HepG2 (cell line): Measurements from ENCODE around the gene PTPRH. TPM values are rescaled to one million over a fixed set of nuclear protein-coding genes. Genes with fewer than 3 reads are reported as not detected.

Experiments
- ELF3 ChIP-seq: IDR thresholded peaks from 2 replicates; pipeline ENCODE4 v1.6.1; 2016; ENCODE audit warnings: missing genetic modification reagents, missing compliant biosample characterization
- THAP11 ChIP-seq: IDR thresholded peaks from 2 replicates; pipeline ENCODE4 v1.6.1; 2016; ENCODE audit warnings: missing biosample characterization, missing genetic modification reagents
- ZNF10 ChIP-seq: sonication (generic); formaldehyde crosslinking; IDR thresholded peaks from 2 replicates; pipeline ENCODE4 v1.4.0; 2020; ENCODE audit warnings: mild to moderate bottlenecking, low read depth, missing genetic modification reagents, borderline replicate concordance
- ZNF296 ChIP-seq: sonication (generic); formaldehyde crosslinking; conservative IDR thresholded peaks from 2 replicates; pipeline ENCODE4 v1.5.0; 2020; ENCODE audit warnings: mild to moderate bottlenecking, missing genetic modification reagents
- ZNF431 ChIP-seq: sonication (generic); formaldehyde crosslinking; IDR thresholded peaks from 2 replicates; pipeline ENCODE4 v1.9.0; 2022; ENCODE audit warnings: missing genetic modification reagents, low read depth, mild to moderate bottlenecking, borderline replicate concordance
- polyA plus RNA-seq, 8 experiments: library from polyadenylated mRNA; depleted of rRNA in 3 of 8; stranded (reverse) in 7 of 8; unstranded in 1 of 8; fragments of >200 nt; fragmentation: Illumina TruSeq in 4 of 8; extraction: Trizol in 4 of 8; gene quantifications; 2 replicates each; pipeline versions ENCODE4 v1.2.1 to v1.2.3, GENCODE V29; 2011 to 2016; ENCODE audit warnings: low read depth in 4 of 8, missing spikeins in 1 of 8, mixed read lengths in 1 of 8; ENCODE audit not compliant: insufficient read depth in 1 of 8
- total RNA-seq, 5 experiments: library from RNA; depleted of rRNA; stranded (reverse); fragments of >200 nt; fragmentation: Illumina TruSeq; extraction: Trizol; gene quantifications; 2 replicates each; pipeline ENCODE4 v1.2.3, GENCODE V29; 2016; ENCODE audit warnings: low read depth in 1 of 5
- TF ChIP-seq, protein P1 (sequence below): IDR thresholded peaks from 2 replicates; pipeline ENCODE4 v1.6.1; 2016; ENCODE audit warnings: low read depth, missing genetic modification reagents, missing compliant biosample characterization
- TF ChIP-seq, protein P2 (sequence below): sonication (generic); formaldehyde crosslinking; IDR thresholded peaks from 2 replicates; pipeline ENCODE4 v1.9.0; 2021; ENCODE audit warnings: mild to moderate bottlenecking, missing genetic modification reagents
- TF ChIP-seq, protein P3 (sequence below): sonication (generic); formaldehyde crosslinking; IDR thresholded peaks from 2 replicates; pipeline ENCODE4 v1.4.0; 2020; ENCODE audit warnings: mild to moderate bottlenecking, missing genetic modification reagents, borderline replicate concordance
- TF ChIP-seq, protein P4 (sequence below): sonication (generic); formaldehyde crosslinking; IDR thresholded peaks from 2 replicates; pipeline ENCODE4 v1.4.0; 2020; ENCODE audit warnings: missing genetic modification reagents

The PTPRH gene
- total and polyA plus RNA-seq, 2 of the 13 experiments (the other 11 are each of a cell fraction or from before 2014, with no cell fraction given) = 14.7 to 125 TPM

DNA sequence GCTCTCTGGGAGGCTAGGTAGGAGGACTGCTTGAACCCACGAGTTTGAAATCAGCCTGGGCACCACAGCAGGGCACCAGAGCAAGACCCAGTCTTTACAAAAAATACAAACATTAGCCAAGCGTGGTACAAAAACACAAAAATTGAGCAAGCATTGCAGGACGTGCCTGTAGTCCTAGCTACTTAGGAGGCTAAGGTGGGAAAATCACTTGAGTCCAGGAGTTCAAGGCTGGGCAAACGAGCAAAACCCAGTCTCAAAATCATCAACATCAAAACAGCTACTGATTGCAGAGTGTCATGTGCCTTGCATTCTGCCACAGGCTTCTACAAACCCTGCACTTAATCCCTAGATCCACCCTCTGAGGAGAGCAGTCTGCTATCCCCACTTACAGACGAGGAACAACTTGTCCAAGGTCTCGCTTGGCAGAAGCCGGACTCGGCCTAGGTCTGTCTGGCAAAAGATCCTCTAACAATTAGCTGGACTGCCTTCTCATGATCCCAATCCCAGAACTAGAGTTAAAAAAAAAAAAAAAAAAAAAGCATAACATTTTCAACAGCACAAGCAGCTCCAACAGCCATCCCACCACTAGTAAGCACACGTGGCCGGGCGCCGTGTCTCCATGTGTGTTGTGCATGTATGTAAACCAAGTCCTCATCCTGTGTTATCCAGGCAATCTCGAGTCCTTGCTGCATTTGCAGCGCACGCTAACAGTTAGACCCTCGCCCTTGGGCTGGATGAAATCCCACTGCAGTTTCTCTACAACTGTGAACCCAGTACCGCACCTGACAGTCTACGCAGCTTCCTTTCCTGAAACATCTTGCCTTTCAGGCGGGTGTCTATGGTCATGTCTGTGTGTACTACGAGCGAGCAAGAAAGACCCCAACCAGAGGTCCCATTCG, 47.5 kb upstream of the PTPRH start (continued):
- TF ChIP-seq, protein P1, sequence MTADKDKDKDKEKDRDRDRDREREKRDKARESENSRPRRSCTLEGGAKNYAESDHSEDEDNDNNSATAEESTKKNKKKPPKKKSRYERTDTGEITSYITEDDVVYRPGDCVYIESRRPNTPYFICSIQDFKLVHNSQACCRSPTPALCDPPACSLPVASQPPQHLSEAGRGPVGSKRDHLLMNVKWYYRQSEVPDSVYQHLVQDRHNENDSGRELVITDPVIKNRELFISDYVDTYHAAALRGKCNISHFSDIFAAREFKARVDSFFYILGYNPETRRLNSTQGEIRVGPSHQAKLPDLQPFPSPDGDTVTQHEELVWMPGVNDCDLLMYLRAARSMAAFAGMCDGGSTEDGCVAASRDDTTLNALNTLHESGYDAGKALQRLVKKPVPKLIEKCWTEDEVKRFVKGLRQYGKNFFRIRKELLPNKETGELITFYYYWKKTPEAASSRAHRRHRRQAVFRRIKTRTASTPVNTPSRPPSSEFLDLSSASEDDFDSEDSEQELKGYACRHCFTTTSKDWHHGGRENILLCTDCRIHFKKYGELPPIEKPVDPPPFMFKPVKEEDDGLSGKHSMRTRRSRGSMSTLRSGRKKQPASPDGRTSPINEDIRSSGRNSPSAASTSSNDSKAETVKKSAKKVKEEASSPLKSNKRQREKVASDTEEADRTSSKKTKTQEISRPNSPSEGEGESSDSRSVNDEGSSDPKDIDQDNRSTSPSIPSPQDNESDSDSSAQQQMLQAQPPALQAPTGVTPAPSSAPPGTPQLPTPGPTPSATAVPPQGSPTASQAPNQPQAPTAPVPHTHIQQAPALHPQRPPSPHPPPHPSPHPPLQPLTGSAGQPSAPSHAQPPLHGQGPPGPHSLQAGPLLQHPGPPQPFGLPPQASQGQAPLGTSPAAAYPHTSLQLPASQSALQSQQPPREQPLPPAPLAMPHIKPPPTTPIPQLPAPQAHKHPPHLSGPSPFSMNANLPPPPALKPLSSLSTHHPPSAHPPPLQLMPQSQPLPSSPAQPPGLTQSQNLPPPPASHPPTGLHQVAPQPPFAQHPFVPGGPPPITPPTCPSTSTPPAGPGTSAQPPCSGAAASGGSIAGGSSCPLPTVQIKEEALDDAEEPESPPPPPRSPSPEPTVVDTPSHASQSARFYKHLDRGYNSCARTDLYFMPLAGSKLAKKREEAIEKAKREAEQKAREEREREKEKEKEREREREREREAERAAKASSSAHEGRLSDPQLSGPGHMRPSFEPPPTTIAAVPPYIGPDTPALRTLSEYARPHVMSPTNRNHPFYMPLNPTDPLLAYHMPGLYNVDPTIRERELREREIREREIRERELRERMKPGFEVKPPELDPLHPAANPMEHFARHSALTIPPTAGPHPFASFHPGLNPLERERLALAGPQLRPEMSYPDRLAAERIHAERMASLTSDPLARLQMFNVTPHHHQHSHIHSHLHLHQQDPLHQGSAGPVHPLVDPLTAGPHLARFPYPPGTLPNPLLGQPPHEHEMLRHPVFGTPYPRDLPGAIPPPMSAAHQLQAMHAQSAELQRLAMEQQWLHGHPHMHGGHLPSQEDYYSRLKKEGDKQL (CRISPR knock-in tag) = no peak
- TF ChIP-seq ZNF296 (CRISPR knock-in tag) = no peak
- TF ChIP-seq, protein P2, sequence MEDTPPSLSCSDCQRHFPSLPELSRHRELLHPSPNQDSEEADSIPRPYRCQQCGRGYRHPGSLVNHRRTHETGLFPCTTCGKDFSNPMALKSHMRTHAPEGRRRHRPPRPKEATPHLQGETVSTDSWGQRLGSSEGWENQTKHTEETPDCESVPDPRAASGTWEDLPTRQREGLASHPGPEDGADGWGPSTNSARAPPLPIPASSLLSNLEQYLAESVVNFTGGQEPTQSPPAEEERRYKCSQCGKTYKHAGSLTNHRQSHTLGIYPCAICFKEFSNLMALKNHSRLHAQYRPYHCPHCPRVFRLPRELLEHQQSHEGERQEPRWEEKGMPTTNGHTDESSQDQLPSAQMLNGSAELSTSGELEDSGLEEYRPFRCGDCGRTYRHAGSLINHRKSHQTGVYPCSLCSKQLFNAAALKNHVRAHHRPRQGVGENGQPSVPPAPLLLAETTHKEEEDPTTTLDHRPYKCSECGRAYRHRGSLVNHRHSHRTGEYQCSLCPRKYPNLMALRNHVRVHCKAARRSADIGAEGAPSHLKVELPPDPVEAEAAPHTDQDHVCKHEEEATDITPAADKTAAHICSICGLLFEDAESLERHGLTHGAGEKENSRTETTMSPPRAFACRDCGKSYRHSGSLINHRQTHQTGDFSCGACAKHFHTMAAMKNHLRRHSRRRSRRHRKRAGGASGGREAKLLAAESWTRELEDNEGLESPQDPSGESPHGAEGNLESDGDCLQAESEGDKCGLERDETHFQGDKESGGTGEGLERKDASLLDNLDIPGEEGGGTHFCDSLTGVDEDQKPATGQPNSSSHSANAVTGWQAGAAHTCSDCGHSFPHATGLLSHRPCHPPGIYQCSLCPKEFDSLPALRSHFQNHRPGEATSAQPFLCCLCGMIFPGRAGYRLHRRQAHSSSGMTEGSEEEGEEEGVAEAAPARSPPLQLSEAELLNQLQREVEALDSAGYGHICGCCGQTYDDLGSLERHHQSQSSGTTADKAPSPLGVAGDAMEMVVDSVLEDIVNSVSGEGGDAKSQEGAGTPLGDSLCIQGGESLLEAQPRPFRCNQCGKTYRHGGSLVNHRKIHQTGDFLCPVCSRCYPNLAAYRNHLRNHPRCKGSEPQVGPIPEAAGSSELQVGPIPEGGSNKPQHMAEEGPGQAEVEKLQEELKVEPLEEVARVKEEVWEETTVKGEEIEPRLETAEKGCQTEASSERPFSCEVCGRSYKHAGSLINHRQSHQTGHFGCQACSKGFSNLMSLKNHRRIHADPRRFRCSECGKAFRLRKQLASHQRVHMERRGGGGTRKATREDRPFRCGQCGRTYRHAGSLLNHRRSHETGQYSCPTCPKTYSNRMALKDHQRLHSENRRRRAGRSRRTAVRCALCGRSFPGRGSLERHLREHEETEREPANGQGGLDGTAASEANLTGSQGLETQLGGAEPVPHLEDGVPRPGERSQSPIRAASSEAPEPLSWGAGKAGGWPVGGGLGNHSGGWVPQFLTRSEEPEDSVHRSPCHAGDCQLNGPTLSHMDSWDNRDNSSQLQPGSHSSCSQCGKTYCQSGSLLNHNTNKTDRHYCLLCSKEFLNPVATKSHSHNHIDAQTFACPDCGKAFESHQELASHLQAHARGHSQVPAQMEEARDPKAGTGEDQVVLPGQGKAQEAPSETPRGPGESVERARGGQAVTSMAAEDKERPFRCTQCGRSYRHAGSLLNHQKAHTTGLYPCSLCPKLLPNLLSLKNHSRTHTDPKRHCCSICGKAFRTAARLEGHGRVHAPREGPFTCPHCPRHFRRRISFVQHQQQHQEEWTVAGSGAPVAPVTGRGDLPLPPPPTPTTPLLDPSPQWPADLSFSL (CRISPR knock-in tag) = no peak
- TF ChIP-seq, protein P3, sequence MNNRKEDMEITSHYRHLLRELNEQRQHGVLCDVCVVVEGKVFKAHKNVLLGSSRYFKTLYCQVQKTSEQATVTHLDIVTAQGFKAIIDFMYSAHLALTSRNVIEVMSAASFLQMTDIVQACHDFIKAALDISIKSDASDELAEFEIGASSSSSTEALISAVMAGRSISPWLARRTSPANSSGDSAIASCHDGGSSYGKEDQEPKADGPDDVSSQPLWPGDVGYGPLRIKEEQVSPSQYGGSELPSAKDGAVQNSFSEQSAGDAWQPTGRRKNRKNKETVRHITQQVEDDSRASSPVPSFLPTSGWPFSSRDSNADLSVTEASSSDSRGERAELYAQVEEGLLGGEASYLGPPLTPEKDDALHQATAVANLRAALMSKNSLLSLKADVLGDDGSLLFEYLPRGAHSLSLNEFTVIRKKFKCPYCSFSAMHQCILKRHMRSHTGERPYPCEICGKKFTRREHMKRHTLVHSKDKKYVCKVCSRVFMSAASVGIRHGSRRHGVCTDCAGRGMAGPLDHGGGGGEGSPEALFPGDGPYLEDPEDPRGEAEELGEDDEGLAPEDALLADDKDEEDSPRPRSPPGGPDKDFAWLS = no peak
- TF ChIP-seq ELF3 (CRISPR knock-in tag) = peak; percentile 42; the same call in 1 of the 2 replicates
- TF ChIP-seq, protein P4, sequence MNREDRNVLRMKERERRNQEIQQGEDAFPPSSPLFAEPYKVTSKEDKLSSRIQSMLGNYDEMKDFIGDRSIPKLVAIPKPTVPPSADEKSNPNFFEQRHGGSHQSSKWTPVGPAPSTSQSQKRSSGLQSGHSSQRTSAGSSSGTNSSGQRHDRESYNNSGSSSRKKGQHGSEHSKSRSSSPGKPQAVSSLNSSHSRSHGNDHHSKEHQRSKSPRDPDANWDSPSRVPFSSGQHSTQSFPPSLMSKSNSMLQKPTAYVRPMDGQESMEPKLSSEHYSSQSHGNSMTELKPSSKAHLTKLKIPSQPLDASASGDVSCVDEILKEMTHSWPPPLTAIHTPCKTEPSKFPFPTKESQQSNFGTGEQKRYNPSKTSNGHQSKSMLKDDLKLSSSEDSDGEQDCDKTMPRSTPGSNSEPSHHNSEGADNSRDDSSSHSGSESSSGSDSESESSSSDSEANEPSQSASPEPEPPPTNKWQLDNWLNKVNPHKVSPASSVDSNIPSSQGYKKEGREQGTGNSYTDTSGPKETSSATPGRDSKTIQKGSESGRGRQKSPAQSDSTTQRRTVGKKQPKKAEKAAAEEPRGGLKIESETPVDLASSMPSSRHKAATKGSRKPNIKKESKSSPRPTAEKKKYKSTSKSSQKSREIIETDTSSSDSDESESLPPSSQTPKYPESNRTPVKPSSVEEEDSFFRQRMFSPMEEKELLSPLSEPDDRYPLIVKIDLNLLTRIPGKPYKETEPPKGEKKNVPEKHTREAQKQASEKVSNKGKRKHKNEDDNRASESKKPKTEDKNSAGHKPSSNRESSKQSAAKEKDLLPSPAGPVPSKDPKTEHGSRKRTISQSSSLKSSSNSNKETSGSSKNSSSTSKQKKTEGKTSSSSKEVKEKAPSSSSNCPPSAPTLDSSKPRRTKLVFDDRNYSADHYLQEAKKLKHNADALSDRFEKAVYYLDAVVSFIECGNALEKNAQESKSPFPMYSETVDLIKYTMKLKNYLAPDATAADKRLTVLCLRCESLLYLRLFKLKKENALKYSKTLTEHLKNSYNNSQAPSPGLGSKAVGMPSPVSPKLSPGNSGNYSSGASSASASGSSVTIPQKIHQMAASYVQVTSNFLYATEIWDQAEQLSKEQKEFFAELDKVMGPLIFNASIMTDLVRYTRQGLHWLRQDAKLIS (CRISPR knock-in tag) = no peak
- 0 out of 2 replicates have a peak, but pooled peaks have one; percentile 56 for TF ChIP-seq ZNF431 (CRISPR knock-in tag)
- 0 out of 2 replicates have a peak, but pooled peaks have one; percentile 13 for TF ChIP-seq THAP11
- no peak for TF ChIP-seq ZNF10 (CRISPR knock-in tag)
